Measurements from ENCODE around the gene PDGFRA.

Gene PDGFRA

GRCh38 chr4:54255881-54256280 is 26.8 kb downstream of the PDGFRA start:
- DNase-seq (ENCODE audit: low read depth in 2 of 2, low spot score in 1 of 2) = no peak

GRCh38 chr4:54256491-54257486 is 27.7 kb downstream of the PDGFRA start:
- no peak for DNase-seq (ENCODE audit: low read depth in 2 of 2, low spot score in 1 of 2)

GRCh38 chr4:54265366-54265765 is 36.3 kb downstream of the PDGFRA start:
- no peak for DNase-seq (ENCODE audit: low read depth in 2 of 2, low spot score in 1 of 2)

GRCh38 chr4:54268151-54268550 is 39.1 kb downstream of the PDGFRA start:
- no peak for DNase-seq (ENCODE audit: low read depth in 2 of 2, low spot score in 1 of 2)

- no peak for DNase-seq (ENCODE audit: low read depth in 2 of 2, low spot score in 1 of 2)
Measured at GRCh38 chr4:54271464-54271863, 42.4 kb downstream of the PDGFRA start.

GRCh38 chr4:54272051-54272450 is 43.0 kb downstream of the PDGFRA start:
- DNase-seq (ENCODE audit: low read depth in 2 of 2, low spot score in 1 of 2) = no peak

- DNase-seq (ENCODE audit: low read depth in 2 of 2, low spot score in 1 of 2) = no peak
Measured at GRCh38 chr4:54274264-54274663, 45.2 kb downstream of the PDGFRA start.

GRCh38 chr4:54274795-54275665 is 45.9 kb downstream of the PDGFRA start:
- no peak for DNase-seq (ENCODE audit: low read depth in 2 of 2, low spot score in 1 of 2)

- no peak for DNase-seq (ENCODE audit: low read depth in 2 of 2, low spot score in 1 of 2)
Measured at GRCh38 chr4:54276641-54277430, 47.7 kb downstream of the PDGFRA start.

- DNase-seq (ENCODE audit: low read depth in 2 of 2, low spot score in 1 of 2) = no peak
Measured at GRCh38 chr4:54277691-54278090, 48.6 kb downstream of the PDGFRA start.

GRCh38 chr4:54278216-54278615 is 49.1 kb downstream of the PDGFRA start:
- no peak for DNase-seq (ENCODE audit: low read depth in 2 of 2, low spot score in 1 of 2)

- no peak for DNase-seq (ENCODE audit: low read depth in 2 of 2, low spot score in 1 of 2)
Measured at GRCh38 chr4:54281054-54281766, 52.1 kb downstream of the PDGFRA start.

GRCh38 chr4:54282837-54283236 is 53.7 kb downstream of the PDGFRA start:
- no peak for DNase-seq (ENCODE audit: low read depth in 2 of 2, low spot score in 1 of 2)

- DNase-seq (ENCODE audit: low read depth in 2 of 2, low spot score in 1 of 2) = no peak
Measured at GRCh38 chr4:54289316-54289715, 60.2 kb downstream of the PDGFRA start.

GRCh38 chr4:54290980-54291379 is 61.9 kb downstream of the PDGFRA start:
- DNase-seq (ENCODE audit: low read depth in 2 of 2, low spot score in 1 of 2) = no peak

- DNase-seq (ENCODE audit: low read depth in 2 of 2, low spot score in 1 of 2) = no peak
Measured at GRCh38 chr4:54296548-54297203, 67.6 kb downstream of the PDGFRA start.

GRCh38 chr4:54308110-54308509 is 79.0 kb downstream of the PDGFRA start:
- DNase-seq (ENCODE audit: low read depth in 2 of 2, low spot score in 1 of 2) = no peak

GRCh38 chr4:54315561-54316538 is 86.8 kb downstream of the PDGFRA start:
- DNase-seq (ENCODE audit: low read depth in 2 of 2, low spot score in 1 of 2) = no peak

- DNase-seq (ENCODE audit: low read depth in 2 of 2, low spot score in 1 of 2) = no peak
Measured at GRCh38 chr4:54317690-54318089, 88.6 kb downstream of the PDGFRA start.
